Stimulated activated CD4-positive, alpha-beta T cell treated with anti-CD3 and anti-CD28 coated beads, Interleukin-2, amount 100 ng/mL, for 48 hours (primary cell): ENCODE data around the gene PLEKHO1.
"Not testable (repeated sequence)": the region's sequence is repeated elsewhere in the genome, so short reads cannot be mapped to it uniquely, and the experiment has no call there.

ENCODE experiments used
- DNase-seq, 2 donors: peaks; one replicate each; pipeline ENCODE4 v3.0.0-alpha.2; 2020

Gene PLEKHO1

DNA sequence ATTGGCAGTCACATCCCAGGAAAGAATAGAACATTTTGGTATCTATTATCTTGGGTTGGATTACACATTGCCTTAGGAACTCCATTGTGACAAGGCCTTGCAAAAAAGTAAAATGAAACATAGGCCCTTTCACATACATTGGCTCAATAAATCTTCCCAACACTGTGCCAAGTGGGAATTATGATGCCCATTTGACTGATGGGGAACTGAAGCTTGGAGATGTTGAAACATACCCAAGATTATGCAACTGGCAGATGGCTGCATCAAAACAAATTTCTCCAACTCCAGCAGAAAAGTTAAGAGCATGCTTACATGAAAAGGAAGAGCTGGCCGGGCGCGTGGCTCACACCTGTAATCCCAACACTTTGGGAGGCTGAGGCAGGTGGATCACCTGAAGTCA is 26.9 kb downstream of the PLEKHO1 start:
- DNase-seq: no peak

DNA sequence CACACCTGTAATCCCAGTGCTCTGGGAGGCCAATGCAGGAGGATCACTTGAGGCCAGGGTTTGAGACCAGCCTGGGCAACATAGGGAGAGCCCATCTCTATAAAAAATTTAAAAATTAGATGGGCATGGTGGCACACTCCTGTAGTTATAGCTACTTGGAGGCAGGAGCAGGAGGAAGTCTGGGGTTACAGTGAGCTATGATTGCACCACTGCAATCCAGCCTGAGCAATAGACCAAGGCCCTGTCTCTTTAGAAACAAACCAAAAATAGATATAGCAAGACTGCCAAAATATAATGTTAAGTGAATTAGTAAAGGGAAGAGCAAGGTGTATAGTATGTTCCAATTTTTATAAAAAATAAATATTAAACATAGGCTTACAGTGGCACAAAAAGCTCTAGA is 28.8 kb downstream of the PLEKHO1 start:
- no peak for DNase-seq

DNA sequence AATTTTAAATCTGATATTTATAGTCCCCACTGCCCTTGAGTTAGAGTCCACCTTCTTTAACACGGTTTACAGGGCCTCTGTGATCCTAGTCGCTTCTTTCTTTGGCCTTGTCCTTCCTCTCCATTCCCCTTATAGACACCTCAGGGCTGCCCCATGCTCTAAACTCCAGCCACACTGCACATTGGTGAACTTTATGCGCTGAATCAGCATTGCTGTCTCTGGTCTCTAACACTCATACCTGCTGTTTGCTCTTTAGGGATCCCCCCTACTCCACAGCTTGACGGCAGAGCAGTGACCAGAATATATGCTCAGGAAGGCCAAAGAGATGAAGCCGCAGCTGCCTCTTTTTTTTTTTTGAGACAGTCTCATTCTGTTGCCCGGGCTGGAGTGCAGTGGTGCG is 30.2 kb downstream of the PLEKHO1 start:
- DNase-seq: no peak

DNA sequence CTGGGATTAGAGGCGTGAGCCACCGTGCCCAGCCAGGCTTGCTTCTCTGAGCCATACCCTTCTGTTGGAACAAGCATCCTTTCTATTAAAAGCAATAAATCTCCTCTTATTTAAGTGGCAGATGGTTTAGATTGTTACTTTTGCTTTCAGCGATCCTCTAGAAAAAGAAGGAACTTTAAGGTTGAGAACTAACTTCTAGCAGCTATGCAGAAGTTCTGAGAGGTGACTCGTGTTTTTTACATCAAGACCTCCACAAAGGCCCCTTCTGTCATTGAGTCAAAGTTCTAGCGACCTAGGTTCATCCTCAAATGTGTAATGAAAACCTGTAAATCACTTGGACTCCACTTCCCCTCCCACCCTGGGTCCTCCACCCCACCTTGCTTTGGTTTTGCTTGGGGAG is 30.8 kb downstream of the PLEKHO1 start:
- DNase-seq: no peak

DNA sequence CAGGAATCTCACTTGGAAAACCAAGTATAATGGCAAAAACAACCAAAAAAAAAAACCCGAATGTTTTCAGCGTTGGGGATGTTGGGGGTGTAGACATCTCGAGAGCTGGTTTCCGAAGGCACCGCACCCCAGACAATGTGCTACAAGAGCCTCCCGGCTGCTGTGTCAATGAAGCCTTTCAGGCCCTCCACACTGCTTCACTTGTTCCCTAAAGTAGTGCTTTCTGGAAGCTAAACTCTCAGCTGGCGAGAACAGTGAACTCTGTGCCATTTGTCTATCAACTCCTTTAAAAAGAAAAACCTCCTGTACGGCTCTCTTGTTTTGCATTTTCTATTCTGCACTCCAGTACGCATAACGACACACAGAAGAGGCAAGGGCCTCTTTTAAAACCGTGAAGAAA is 32.5 kb downstream of the PLEKHO1 start:
- DNase-seq: no peak

DNA sequence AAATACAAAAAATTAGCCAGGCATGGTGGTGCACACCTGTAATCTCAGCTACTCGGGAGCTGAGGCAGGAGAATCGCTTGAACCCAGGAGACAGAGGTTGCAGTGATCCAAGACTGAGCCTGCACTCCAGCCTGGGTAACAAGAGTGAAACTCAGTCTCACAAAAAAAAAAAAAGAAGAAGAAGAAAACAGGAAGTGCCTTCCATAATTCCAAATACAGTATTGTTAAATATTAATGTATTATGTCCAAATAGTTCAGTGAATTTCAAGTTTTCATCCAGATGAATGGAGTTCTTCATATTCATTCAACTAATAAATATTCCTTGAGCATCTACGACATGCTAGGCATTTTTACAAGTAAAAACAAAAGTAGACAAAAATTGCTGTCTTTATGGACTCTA is 33.3 kb downstream of the PLEKHO1 start:
- no peak for DNase-seq

DNA sequence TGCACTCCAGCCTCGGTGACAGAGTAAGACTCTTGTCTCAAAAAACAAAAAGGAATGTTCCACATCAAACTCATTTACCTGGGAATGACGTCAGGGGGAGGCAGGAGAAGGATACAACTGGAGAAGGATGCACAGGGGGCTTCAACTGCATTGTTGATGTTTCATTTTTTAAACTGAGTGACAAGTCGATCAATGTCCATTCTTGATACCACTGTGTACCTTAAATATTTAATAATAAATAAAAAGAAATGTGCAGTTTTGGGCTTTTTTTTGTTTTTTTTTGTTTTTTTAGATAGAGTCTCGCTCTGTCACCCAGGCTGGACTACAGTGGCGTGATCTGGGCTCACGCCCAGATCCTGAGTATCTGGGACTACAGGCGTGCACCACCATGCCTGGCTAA is 35.8 kb downstream of the PLEKHO1 start:
- DNase-seq: no peak

DNA sequence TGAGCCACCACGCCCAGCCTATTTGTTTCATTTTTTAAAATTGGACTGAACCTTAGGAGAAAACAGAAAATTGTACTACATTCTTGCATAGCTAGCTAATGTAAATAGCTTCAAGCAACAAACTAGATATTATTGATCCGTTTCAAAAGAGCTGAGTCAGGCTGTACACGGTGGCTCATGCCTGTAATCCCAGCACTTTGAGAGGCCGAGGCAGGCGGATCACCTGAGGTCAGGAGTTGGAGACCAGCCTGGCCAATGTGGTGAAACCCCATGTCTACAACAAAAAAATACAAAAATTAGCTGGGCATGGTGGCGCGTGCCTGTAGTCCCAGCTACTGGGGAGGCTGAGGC is 36.7 kb downstream of the PLEKHO1 start:
- not testable (repeated sequence) for DNase-seq

DNA sequence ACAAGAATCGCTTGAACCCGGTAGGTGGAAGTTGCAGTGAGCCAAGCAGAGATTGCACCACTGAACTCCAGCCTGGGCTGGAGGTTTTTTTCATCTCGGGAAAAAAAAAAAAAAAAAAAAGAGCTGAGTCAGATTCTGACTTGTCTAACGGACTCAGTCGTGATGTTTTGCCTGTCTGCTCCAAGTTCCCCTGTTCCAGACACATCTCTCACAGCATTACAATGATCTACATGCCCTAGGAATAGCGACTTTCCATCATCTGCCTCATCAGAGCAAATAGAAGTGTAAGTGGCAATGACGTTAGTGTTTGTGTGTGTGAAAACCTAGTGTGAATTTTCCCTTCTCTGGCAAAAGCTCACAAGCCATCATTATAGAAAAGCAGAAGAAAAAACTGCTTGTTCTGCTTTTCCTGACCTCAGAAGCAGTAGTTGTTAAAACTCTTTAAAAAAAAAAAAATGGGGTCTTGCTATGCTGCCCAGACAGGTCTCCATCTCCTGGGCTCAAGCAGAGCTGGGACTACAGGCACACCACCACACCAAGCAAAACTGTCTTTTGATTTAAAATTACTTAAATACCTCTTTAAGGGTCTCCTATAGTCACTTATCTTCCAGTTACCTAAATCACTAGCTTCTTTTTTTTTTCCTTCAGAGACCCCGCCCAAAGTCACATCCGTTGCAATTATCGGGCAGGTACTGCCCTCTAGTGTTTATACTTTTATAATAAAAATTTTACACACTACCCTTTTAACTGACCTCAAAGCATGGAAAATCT is 37.3 kb downstream of the PLEKHO1 start:
- DNase-seq: no peak

DNA sequence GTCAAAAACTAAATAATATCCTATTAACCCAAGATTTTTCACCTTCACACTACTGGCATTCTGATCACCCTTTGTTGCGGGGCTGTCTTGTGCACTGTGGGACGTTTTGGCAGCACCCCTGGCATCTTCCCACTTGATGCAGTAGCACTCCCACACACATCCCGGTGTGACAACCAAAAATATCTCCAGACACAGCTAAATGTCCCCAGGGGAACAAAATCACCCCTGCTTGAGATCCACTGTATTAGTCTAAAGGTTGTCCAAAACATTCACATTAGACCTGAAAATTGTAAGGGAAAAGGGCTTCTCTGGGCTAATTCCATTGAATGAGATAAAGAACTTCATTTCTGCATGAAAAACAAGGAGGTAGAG is 37.8 kb downstream of the PLEKHO1 start:
- no peak for DNase-seq

DNA sequence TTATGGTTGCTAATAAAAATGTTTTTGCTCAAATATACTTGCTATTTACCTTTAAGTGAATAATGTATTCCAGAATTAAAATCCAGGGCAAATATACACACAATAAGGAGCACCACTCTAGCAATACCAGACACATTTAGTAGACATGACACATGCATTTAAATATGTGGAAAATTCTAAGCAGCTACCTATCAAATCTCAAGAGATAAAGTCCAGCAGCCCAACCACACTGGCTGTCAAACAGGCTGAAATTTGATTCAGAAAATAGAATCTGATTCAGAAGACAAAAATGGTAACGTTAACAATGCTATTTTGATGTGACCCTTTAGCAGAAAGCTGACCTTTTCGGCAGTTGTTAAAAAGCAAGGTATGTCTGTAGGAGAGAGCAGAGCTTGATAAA is 42.3 kb downstream of the PLEKHO1 start:
- DNase-seq: no peak

DNA sequence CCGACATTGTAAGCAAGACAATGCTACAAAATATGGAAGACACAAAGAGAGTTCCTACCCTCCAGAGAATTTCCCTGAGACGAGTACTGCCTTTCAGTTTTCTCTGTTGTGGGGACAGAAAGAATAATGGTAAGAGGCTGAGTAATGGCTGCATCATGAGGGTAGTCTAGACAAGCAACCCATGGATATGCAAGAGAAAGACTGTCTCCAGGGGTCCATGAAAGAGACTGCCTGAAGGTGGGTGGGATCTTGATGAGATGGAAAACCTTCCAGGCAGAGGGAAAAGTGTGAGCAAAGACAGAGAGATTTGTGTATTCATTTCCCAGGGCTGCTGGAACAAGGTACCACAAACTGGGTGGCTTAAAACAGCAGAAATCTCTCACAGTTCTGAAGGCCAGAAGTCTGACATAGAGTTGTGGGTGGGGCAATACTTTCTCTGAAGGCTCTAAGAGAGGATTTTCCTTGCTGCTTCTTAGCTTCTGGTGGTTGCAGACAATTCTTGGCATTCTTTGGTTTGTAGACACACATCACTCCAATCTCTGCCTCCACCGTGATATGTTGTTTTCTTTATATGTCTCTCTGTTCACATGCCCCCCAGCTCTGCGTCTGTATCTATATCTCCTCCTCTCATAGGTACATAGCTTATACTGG is 44.8 kb downstream of the PLEKHO1 start:
- no peak for DNase-seq

DNA sequence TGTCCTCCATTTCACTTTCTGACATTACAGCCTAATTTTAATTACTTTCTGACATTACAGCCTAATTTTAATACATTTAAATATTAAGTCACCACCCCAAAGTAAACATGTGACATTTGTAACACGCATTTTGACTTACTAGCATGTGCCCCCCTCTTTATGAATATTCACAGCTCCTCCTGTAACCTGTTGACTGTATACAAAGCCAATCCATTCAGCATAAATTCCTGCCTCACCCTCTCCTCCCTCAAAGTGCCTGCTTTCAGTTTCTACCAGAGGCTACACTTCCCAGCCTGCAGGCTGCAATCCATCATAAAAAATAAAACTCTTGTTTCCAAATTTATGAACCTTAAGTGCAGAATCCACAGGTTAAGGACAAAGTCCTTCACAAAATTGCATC is 46.7 kb downstream of the PLEKHO1 start:
- no peak for DNase-seq

DNA sequence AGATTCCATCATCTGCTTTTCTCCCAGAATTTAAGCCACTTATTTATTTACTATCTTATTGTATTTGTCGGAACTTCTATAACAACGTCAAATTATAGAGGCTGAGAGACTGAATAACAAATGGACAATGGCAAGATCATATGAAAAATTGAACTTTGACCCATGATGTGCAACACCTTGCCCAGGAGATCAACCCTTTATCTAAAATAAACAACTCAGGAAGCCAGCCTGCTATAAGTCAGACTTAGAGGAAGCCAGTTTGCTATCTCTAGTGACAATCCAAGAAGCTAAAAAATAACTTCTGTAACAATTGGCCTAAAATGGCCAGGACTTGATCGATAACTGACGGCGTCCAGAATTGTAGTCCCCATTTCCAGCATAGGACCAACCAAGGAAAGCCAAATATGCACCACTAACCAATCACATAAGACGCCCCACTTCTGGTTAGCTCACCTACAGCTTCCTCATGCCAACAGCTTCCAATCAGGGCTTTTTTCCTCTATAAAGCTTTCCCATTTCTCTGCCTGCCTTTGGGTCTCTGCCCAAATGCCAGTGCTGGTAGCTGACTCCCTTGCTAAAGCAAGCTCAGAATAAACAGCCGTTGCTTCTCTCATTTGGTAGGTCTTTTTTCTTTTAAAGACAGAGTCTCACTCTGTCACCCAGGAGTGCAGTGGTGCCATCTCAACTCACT is 57.7 kb downstream of the PLEKHO1 start:
- DNase-seq: no peak

DNA sequence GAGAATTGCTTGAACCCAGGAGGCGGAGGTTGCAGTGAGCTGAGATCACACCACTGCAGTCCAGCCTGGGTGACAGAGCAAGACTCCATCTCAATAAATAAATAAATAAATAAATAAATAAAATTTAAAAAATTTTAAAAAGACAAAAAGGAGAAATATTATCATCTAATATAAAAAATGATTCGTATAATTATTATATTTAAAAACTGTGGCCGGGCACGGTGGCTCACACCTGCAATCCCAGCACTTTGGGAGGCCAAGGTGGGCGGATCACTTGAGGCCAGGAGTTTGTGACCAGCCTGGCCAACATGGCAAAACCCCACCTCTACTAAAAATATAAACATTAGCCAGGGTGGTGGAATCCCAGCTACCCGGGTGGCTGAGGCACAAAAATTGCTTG is 58.7 kb downstream of the PLEKHO1 start:
- not testable (repeated sequence) for DNase-seq
